Breast epithelium (tissue), 4 donors: ENCODE results near the gene CRYGA. TPM values are rescaled to one million over a fixed set of nuclear protein-coding genes. Genes with fewer than 3 reads are reported as not detected.
"Not testable (repeated sequence)": the region's sequence is repeated elsewhere in the genome, so short reads cannot be mapped to it uniquely, and the experiment has no call there.

Source experiments
- DNase-seq, 2 donors: peaks; one replicate each; pipeline ENCODE4 v3.0.0-alpha.2; 2019; ENCODE audit warnings: low spot score in 2 of 2
- H3K27ac ChIP-seq, 2 donors: fragments of 200-600 bp; sonication (generic) in 1 of 2; one replicate each; pipeline ENCODE4 v1.5.1; 2016 to 2019; ENCODE audit warnings: mild to moderate bottlenecking in 1 of 2
- H3K27me3 ChIP-seq, 2 donors: fragments of 200-600 bp; sonication (generic) in 1 of 2; one replicate each; pipeline versions ENCODE4 v1.5.1 to v1.6.0; 2017 to 2019; ENCODE audit warnings: control low read depth in 1 of 2, mild to moderate bottlenecking in 1 of 2
- H3K36me3 ChIP-seq: fragments of 200-600 bp; one replicate; pipeline ENCODE4 v1.5.1; 2019
- H3K4me1 ChIP-seq, 2 donors: fragments of 200-600 bp; sonication (generic); one replicate each; pipeline ENCODE4 v1.5.1; 2016 to 2019; ENCODE audit warnings: control low read depth in 1 of 2
- H3K4me3 ChIP-seq, 3 donors: fragments of 200-600 bp; sonication (generic); 1 replicate in 2 of 3; 2 replicates in 1 of 3; pipeline ENCODE4 v1.5.1; 2016 to 2019; ENCODE audit warnings: mild to moderate bottlenecking in 3 of 3, moderate library complexity in 2 of 3
- H3K9me3 ChIP-seq, 2 donors: fragments of 200-600 bp; sonication (generic) in 1 of 2; one replicate each; pipeline ENCODE4 v1.5.1; 2016 to 2019; ENCODE audit warnings: control low read depth in 1 of 2
- POLR2A ChIP-seq: fragments of 450-650 bp; IDR thresholded peaks from one replicate; pipeline ENCODE4 v1.6.1; 2016; ENCODE audit warnings: antibody characterized with exemption, mild to moderate bottlenecking, moderate library complexity
- POLR2AphosphoS5 ChIP-seq, 3 donors: sonication (generic); formaldehyde crosslinking; IDR thresholded peaks; one replicate each; pipeline ENCODE4 v1.6.1; 2017; ENCODE audit warnings: antibody characterized with exemption in 3 of 3
- intact Hi-C: fragments of 100-400 bp; cut with DNase I; formaldehyde crosslinking; loops from one replicate; pipeline ENCODE4 v1.15.1; 2023; ENCODE audit warnings: low total_unique reads
- total RNA-seq, 3 donors: library from RNA; depleted of rRNA; stranded (reverse); fragments of >200 nt; gene quantifications; one replicate each; pipeline ENCODE4 v1.1.0, GENCODE V29; 2016
- TF ChIP-seq, protein P1 (sequence below), 3 donors: fragments of 450-650 bp; IDR thresholded peaks; one replicate each; pipeline ENCODE4 v1.5.1; 2016 to 2017; ENCODE audit warnings: antibody characterized with exemption in 3 of 3, mild to moderate bottlenecking in 3 of 3, moderate library complexity in 3 of 3

Gene CRYGA
- total RNA-seq, 3 donors from 2014 or later, result not detected

DNA sequence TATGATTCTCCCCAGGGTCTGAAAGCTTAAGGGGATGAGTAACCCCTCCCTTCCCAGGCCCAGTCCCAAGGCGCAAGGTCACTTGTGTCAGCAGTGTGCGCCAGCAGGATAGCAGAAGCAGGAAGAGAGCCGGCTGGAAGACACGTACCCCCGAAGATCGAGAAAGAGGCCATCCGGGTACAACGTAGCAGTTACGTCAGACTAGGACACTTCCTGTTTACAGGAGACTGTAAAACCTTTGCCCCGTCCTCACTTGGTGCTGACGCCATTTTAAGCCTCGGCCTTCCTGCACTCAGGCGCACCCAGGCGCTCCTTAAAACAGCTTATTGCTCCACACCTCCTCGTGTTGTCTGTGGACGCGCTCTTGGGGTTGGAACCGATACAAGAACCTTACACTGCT lies 23.9 kb downstream of the CRYGA start:
- H3K36me3 ChIP-seq, result no peaks in the 10 kb centered on the region
- no peaks in the 10 kb centered on the region for H3K27me3 ChIP-seq
- intact Hi-C loops, result no loop called here
- TF ChIP-seq, protein P1, sequence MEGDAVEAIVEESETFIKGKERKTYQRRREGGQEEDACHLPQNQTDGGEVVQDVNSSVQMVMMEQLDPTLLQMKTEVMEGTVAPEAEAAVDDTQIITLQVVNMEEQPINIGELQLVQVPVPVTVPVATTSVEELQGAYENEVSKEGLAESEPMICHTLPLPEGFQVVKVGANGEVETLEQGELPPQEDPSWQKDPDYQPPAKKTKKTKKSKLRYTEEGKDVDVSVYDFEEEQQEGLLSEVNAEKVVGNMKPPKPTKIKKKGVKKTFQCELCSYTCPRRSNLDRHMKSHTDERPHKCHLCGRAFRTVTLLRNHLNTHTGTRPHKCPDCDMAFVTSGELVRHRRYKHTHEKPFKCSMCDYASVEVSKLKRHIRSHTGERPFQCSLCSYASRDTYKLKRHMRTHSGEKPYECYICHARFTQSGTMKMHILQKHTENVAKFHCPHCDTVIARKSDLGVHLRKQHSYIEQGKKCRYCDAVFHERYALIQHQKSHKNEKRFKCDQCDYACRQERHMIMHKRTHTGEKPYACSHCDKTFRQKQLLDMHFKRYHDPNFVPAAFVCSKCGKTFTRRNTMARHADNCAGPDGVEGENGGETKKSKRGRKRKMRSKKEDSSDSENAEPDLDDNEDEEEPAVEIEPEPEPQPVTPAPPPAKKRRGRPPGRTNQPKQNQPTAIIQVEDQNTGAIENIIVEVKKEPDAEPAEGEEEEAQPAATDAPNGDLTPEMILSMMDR (IDR thresholded peaks at IDR 0.05), result no peak
- TF ChIP-seq POLR2A, result no peak
- TF ChIP-seq POLR2AphosphoS5 (IDR thresholded peaks at IDR 0.05), result no peak
- no peaks in the 10 kb centered on the region for H3K9me3 ChIP-seq
- no peak for DNase-seq
- H3K4me3 ChIP-seq, result no peak overlapping the region
- H3K27ac ChIP-seq, result no peak overlapping the region
- H3K4me1 ChIP-seq, result no peaks in the 10 kb centered on the region

DNA sequence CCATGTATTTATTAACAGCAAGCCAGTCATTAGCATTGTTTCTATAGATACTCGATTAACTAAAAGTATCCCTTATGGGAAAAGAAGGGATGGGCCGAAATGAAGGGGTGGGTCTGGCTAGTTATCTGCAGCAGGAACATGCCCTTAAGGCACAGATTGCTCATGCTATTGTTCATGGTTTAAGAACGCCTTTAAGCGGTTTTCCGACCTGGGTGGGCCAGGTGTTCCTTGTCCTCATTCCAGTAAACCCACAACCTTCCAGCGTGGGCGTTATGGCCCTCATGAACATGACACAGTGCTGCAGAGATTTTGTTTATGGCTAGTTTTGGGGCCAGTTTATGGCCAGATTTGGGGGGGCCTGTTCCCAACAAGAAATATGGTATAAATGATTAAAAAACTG lies 25.1 kb downstream of the CRYGA start:
- not testable (repeated sequence) for H3K27me3 ChIP-seq, DNase-seq

DNA sequence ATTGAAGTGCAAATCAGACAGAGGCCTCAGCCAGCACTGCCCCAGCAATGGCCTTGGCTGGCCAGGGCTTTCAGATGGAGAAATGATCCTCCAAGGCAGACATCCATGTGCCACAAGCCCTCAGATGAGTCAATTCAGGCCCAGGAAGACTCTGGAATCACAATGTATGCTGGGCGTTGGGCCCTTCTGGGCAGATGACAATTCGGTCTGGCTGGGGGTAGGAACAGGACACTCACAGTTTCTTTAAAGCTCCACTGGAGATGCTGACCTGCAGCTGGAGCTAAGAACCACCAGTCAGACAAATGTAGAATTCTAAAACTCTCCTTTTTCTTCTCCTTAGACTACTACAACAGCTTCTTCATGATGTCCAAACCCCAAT lies 26.7 kb downstream of the CRYGA start:
- Histone ChIP-seq H3K4me3 (no peak overlapping the region), H3K9me3 (no peaks in the 10 kb centered on the region), H3K27me3 (no peaks in the 10 kb centered on the region), H3K27ac (no peak overlapping the region), H3K4me1 (no peaks in the 10 kb centered on the region), H3K36me3 (no peaks in the 10 kb centered on the region)
- intact Hi-C loops, result no loop called here
- TF ChIP-seq, protein P1 (IDR thresholded peaks at IDR 0.05), result no peak
- TF ChIP-seq POLR2AphosphoS5 (IDR thresholded peaks at IDR 0.05) (no peak), POLR2A (no peak)
- no peak for DNase-seq

More for the DNA sequence above, 25.1 kb downstream of the CRYGA start:
- not testable (repeated sequence) for H3K27ac ChIP-seq, H3K4me3 ChIP-seq, H3K9me3 ChIP-seq, H3K36me3 ChIP-seq, H3K4me1 ChIP-seq
- intact Hi-C loops, result loop anchor here (1.0 kb wide), 1 partner anchor 14 kb away; no protein-coding TSS in a partner anchor

DNA sequence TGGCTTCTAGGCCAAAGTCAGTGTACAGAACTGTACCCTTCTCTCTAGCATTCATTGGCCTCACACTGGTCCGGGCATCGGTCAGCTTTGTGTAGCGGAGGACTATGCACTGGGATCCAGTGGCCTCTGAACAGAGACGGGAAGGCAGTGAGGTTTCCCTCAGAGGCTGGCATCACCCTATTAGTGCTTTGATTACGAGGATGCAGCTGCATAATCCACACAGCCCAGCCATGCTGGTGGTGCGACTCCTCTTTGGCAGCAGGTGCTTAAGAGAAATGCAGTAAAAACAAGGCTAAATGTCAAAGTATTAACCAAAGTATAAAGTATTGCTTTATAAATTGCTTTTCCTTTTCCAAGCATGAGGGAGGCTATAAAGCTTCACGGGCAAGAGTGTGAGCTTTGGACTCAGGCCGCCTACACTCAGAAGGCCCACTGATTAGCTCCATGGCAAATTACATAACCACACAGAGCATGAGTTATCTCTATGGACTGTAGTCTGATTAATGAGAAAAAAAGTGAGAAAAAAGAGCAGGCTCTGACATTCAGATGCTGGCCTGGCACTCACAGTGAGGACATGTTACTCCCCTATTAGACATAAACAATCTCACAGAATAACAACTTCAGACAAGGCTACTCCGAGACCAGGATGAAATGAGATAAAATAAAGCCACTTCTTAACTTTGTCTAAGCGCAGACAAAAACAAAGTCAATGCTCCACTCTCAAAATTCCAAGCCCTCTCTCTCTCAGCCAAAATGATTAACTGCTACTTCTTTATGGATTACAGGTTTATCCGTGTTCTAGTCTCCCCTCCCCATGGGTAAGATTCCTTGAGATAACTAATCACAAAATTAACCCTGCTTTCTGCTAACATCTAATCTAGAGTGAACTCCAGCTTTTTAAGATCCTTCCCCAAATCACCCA lies 27.3 kb downstream of the CRYGA start:
- TF ChIP-seq, protein P1 (IDR thresholded peaks at IDR 0.05), result no peak
- TF ChIP-seq POLR2A (no peak), POLR2AphosphoS5 (IDR thresholded peaks at IDR 0.05) (no peak)
- Histone ChIP-seq H3K4me3 (no peak overlapping the region), H3K36me3 (no peaks in the 10 kb centered on the region), H3K27me3 (no peaks in the 10 kb centered on the region), H3K9me3 (no peaks in the 10 kb centered on the region), H3K27ac (no peak overlapping the region), H3K4me1 (no peaks in the 10 kb centered on the region)
- DNase-seq, result no peak
- intact Hi-C loops, result no loop called here

DNA sequence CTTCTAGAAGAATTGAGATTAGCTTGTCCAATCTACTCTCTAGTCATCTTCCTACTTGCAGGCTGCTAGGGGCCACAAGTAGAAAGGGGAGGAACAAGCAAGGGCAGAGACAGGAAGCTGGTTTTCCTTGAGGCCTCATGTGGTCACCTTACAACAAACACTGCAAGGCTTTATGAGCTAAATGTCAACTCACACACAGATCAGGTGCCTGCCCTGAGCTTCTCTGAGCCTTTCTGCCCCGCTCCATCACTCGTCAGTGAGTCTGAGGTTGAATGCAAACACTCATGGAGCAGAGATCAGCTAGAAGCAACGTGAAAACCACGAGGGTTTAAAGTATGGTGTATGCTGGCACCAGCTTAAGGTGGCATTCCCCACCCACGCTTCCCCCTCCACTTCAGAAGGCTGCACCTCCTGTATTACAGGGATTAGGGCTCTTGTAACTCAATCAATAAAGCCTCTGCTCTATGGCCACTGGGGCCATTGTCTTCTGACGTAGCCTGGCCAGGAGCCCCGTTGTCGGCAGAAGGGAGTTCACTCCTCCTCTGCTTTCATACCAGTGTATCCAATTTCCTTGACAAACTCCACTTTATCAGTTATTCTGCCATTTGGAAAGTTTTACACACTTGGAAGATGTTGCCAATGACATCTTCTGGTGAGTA lies 28.3 kb downstream of the CRYGA start:
- Histone ChIP-seq H3K4me1 (no peaks in the 10 kb centered on the region), H3K27me3 (no peaks in the 10 kb centered on the region), H3K27ac (no peak overlapping the region), H3K9me3 (no peaks in the 10 kb centered on the region), H3K36me3 (no peaks in the 10 kb centered on the region), H3K4me3 (no peak overlapping the region)
- no peak for DNase-seq
- intact Hi-C loops, result no loop called here
- TF ChIP-seq, protein P1 (IDR thresholded peaks at IDR 0.05), result no peak
- TF ChIP-seq POLR2A (no peak), POLR2AphosphoS5 (IDR thresholded peaks at IDR 0.05) (no peak)
